Stomach (tissue), 4 donors: ENCODE measurements around the gene RANBP17.

Experiments used
- CTCF ChIP-seq, 7 experiments: fragments of 450-650 bp in 4 of 7; fragments of 200-600 bp in 3 of 7; sonication (generic) in 3 of 7; IDR thresholded peaks; one replicate each; pipeline ENCODE4 v1.5.1; 2016 to 2019; ENCODE audit warnings: antibody characterized with exemption in 7 of 7, control low read depth in 2 of 7, mild to moderate bottlenecking in 1 of 7
- EP300 ChIP-seq: sonication (generic); formaldehyde crosslinking; IDR thresholded peaks from one replicate; pipeline ENCODE4 v1.6.1; 2017; ENCODE audit warnings: antibody characterized with exemption
- POLR2A ChIP-seq, 4 donors: fragments of 450-650 bp; IDR thresholded peaks; one replicate each; pipeline ENCODE4 v1.6.1; 2016; ENCODE audit warnings: antibody characterized with exemption in 4 of 4, control low read depth in 2 of 4, mild to moderate bottlenecking in 1 of 4, moderate library complexity in 1 of 4
- POLR2AphosphoS5 ChIP-seq, 3 donors: sonication (generic); formaldehyde crosslinking; IDR thresholded peaks; one replicate each; pipeline ENCODE4 v1.6.1; 2016; ENCODE audit warnings: antibody characterized with exemption in 3 of 3

GRCh38 chr5:170875811-170876210, 14.0 kb downstream of the RANBP17 start:
- no peak for TF ChIP-seq CTCF (IDR thresholded peaks at IDR 0.05)
- TF ChIP-seq POLR2AphosphoS5 (IDR thresholded peaks at IDR 0.05) = no peak
- TF ChIP-seq POLR2A (IDR thresholded peaks at IDR 0.05) = no peak
- no peak for TF ChIP-seq EP300
